Omental fat pad (tissue), 4 donors: Measurements from ENCODE around the gene STX3. TPM values are rescaled to one million over a fixed set of nuclear protein-coding genes. Genes with fewer than 3 reads are reported as not detected.

Experiments used
- ATAC-seq: fragments of 150-250 bp; one replicate; pipeline ENCODE4 v1.9.1; 2016; ENCODE audit warnings: mild to moderate bottlenecking, moderate library complexity; ENCODE audit not compliant: low FRiP score
- DNase-seq: peaks from one replicate; pipeline ENCODE4 v3.0.0-alpha.2; 2019; ENCODE audit warnings: low spot score
- CTCF ChIP-seq, 3 donors: fragments of 450-650 bp; IDR thresholded peaks; one replicate each; pipeline ENCODE4 v1.5.1; 2016 to 2017; ENCODE audit warnings: antibody characterized with exemption in 3 of 3, mild to moderate bottlenecking in 3 of 3, moderate library complexity in 2 of 3
- total RNA-seq, 4 donors: library from RNA; depleted of rRNA; stranded (reverse); fragments of >200 nt; gene quantifications; one replicate each; pipeline ENCODE4 v1.1.0, GENCODE V29; 2016

Gene STX3
- total RNA-seq, 4 donors from 2014 or later = 19.9 to 37.4 (median 31.9) TPM

GRCh38 chr11:59716051-59716450, 39.1 kb upstream of the STX3 start:
- no peak for TF ChIP-seq CTCF (IDR thresholded peaks at IDR 0.05)
- no peak for ATAC-seq
- DNase-seq = no peak

- DNase-seq (no peak), ATAC-seq (no peak)
- no peak for TF ChIP-seq CTCF (IDR thresholded peaks at IDR 0.05)
These were observed 35.6 kb upstream of the STX3 start for GRCh38 chr11:59719556-59719955.

GRCh38 chr11:59724066-59724465, 31.1 kb upstream of the STX3 start:
- TF ChIP-seq CTCF (IDR thresholded peaks at IDR 0.05) = no peak
- ATAC-seq (no peak), DNase-seq (no peak)

- DNase-seq (no peak), ATAC-seq (no peak)
- TF ChIP-seq CTCF (IDR thresholded peaks at IDR 0.05) = no peak
These were observed 27.8 kb upstream of the STX3 start for GRCh38 chr11:59727426-59727825.

GRCh38 chr11:59728154-59728553, 27.0 kb upstream of the STX3 start:
- ATAC-seq (no peak), DNase-seq (no peak)
- TF ChIP-seq CTCF (IDR thresholded peaks at IDR 0.05) = no peak

- ATAC-seq (no peak), DNase-seq (no peak)
- TF ChIP-seq CTCF (IDR thresholded peaks at IDR 0.05) = no peak
These were observed 26.3 kb upstream of the STX3 start for GRCh38 chr11:59728913-59729312.

- no peak for DNase-seq
- no peak for ATAC-seq
- no peak for TF ChIP-seq CTCF (IDR thresholded peaks at IDR 0.05)
These were observed 25.3 kb upstream of the STX3 start for GRCh38 chr11:59729834-59730233.
